ENCODE results near the gene PRMT9. TPM values are rescaled to one million over a fixed set of nuclear protein-coding genes. Genes with fewer than 3 reads are reported as not detected.
A peak's percentile ranks its signal among the peaks of the same experiment; 100 is the strongest.

The PRMT9 gene
- total RNA-seq, 1 experiment from 2014 or later: 8.1 TPM

GRCh38 chr4:147620315-147620714 is 63.6 kb downstream of the PRMT9 start:
- DNase-seq (ENCODE audit: low read depth): no peak

GRCh38 chr4:147617841-147618691 is 65.9 kb downstream of the PRMT9 start:
- DNase-seq (ENCODE audit: low read depth): no peak

GRCh38 chr4:147617173-147617840 is 66.7 kb downstream of the PRMT9 start, which contains the start of gene TMEM184C:
Gene TMEM184C, plus strand, starts transcription at chr4:147617397. Its CDS starts 560 bp downstream, at chr4:147617957.
- DNase-seq (ENCODE audit: low read depth): peak; percentile 97

GRCh38 chr4:147616849-147617172 is 67.2 kb downstream of the PRMT9 start:
- no peak for DNase-seq (ENCODE audit: low read depth)

- DNase-seq (ENCODE audit: low read depth): no peak
These were observed 73.3 kb downstream of the PRMT9 start for GRCh38 chr4:147610686-147611085.

- no peak for DNase-seq (ENCODE audit: low read depth)
These were observed 76.5 kb downstream of the PRMT9 start for GRCh38 chr4:147607471-147607870.

GRCh38 chr4:147605499-147605898 is 78.5 kb downstream of the PRMT9 start:
- no peak for DNase-seq (ENCODE audit: low read depth)

- DNase-seq (ENCODE audit: low read depth): no peak
These were observed 84.2 kb downstream of the PRMT9 start for GRCh38 chr4:147599769-147600168.

GRCh38 chr4:147599206-147599605 is 84.8 kb downstream of the PRMT9 start:
- DNase-seq (ENCODE audit: low read depth): no peak

- DNase-seq (ENCODE audit: low read depth): no peak
These were observed 86.4 kb downstream of the PRMT9 start for GRCh38 chr4:147597561-147597960.

- DNase-seq (ENCODE audit: low read depth): peak; percentile 80
These were observed 87.0 kb downstream of the PRMT9 start for GRCh38 chr4:147596981-147597380.

GRCh38 chr4:147596377-147596776 is 87.6 kb downstream of the PRMT9 start:
- peak; percentile 32 for DNase-seq (ENCODE audit: low read depth)

GRCh38 chr4:147594578-147594977 is 89.4 kb downstream of the PRMT9 start:
- DNase-seq (ENCODE audit: low read depth): no peak

GRCh38 chr4:147594107-147594506 is 89.9 kb downstream of the PRMT9 start:
- DNase-seq (ENCODE audit: low read depth): no peak

GRCh38 chr4:147591106-147591505 is 92.9 kb downstream of the PRMT9 start:
- no peak for DNase-seq (ENCODE audit: low read depth)

GRCh38 chr4:147590249-147590920 is 93.6 kb downstream of the PRMT9 start:
- DNase-seq (ENCODE audit: low read depth): peak; percentile 68

- DNase-seq (ENCODE audit: low read depth): no peak
These were observed 94.4 kb downstream of the PRMT9 start for GRCh38 chr4:147589586-147589985.

Other genes starting within 250 kb of the PRMT9 start
- 14.9 and 15.0 TPM in 2 replicates for gene EDNRA, start 203.1 kb downstream of the PRMT9 start, total RNA-seq (2014; rRNA removed; shearing (Covaris generic))
- 39.1 and 40.0 TPM in 2 replicates for gene TMEM184C, start 66.8 kb downstream of the PRMT9 start, total RNA-seq (2014; rRNA removed; shearing (Covaris generic))
- 19.1 and 20.7 TPM in 2 replicates for gene ARHGAP10, start 47.9 kb upstream of the PRMT9 start, total RNA-seq (2014; rRNA removed; shearing (Covaris generic))